SH-SY5Y (cell line): ENCODE results near the gene ITGBL1.

Source experiments
- GATA2 ChIP-seq: IDR thresholded peaks from 2 replicates; pipeline ENCODE4 v1.6.1; 2011; ENCODE audit warnings: mild to moderate bottlenecking, low read depth, low read length
- GATA3 ChIP-seq: IDR thresholded peaks from 2 replicates; pipeline ENCODE4 v1.6.1; 2011; ENCODE audit warnings: low read depth, mild to moderate bottlenecking, low read length, moderate library complexity

ITGBL1 gene

DNA sequence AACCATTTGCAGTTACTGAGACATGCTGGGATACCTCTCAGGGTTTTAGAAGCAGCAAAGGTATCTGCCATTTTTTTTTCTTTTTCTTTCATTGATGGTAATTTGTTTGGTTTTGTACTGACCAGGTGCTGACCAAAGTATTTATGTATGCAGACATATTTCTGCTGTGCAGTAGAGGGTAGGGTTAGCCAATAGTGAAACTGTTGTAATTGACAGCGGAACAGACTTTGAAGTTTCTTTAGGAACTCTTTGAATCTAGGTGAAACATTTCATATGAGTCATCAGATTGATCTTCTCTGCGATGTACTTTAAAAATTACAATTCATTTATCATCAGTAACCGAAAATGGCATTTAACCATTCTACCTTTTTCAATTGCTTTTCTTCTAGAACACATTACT lies 63.0 kb downstream of the ITGBL1 start:
- TF ChIP-seq GATA3 (no peak), GATA2 (no peak)

DNA sequence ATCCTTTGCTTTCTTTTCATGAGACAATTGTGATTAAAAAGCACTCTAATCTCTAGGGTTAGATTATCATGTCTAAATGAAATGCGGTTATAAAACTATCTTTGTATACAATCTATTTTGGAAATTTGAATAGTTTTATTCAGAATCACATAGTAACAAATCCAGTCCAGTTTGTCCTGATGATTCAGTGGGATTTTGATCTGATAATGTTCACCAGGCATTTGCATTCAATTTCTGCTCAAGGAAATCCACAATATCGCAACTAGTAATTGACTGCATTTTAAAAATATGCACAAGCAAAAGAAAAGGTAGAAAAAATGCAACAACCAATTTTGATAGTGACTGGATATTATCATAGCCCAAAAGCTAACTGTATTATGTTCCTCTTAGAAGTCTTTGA lies 63.8 kb downstream of the ITGBL1 start:
- TF ChIP-seq GATA3 (no peak), GATA2 (no peak)

DNA sequence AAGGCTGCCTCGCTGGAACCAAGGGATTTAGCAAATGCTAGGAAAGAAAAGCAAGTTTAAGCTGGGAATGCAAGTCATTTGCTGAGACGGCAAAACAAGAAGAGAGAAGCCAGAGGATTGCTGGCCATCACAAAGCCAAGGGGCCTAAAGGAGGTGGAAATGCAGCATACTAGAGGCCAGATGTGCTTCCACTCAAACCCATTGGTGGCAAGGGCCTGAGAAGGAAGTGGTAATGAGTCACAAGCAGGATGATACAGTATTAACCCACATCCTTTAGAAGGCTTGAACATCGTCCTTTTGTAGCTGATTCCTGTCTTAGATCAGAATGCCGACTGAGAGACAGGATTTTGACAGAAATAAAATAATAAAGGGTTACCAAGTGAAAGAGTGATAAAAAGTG lies 68.2 kb downstream of the ITGBL1 start:
- TF ChIP-seq GATA2, result no peak
- TF ChIP-seq GATA3, result no peak

DNA sequence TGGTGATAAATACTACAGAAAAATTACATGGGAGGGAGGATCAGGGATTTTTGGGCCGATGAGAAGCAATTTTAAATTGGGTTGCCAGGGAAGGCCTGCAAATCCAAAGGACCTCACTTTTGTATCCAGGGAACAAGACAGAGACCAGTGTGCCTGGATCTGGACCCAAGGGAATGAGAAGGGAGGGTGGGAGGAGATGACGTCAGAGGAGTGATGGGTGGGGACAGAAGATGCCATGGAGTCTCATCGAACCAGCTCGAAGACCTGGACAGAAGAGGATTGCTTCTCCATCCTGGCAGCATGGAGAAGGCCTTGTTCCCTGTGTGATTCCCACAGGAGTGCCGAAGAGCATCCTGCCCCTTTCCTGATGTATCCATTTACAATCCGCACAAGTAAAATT lies 68.9 kb downstream of the ITGBL1 start:
- no peak for TF ChIP-seq GATA2
- TF ChIP-seq GATA3, result no peak

DNA sequence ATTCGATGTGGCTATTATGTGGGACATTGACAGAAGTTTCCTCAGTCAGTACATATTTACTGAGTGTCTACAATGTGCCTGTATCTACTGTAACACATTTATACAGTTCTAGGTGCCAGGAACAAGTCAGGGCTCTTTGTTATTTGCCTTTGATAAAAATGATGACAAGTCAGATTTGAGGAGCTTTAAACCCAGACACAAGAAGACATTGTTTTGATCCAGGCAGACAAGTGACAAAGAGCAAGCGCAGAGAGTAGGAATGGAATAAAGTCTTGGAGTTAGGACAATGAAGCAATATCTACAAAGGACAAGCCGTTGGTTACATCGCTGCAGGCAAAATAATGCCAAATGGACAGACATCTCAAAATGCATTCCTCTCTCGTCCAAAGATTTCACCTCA lies 70.1 kb downstream of the ITGBL1 start:
- TF ChIP-seq GATA2 (no peak), GATA3 (no peak)

DNA sequence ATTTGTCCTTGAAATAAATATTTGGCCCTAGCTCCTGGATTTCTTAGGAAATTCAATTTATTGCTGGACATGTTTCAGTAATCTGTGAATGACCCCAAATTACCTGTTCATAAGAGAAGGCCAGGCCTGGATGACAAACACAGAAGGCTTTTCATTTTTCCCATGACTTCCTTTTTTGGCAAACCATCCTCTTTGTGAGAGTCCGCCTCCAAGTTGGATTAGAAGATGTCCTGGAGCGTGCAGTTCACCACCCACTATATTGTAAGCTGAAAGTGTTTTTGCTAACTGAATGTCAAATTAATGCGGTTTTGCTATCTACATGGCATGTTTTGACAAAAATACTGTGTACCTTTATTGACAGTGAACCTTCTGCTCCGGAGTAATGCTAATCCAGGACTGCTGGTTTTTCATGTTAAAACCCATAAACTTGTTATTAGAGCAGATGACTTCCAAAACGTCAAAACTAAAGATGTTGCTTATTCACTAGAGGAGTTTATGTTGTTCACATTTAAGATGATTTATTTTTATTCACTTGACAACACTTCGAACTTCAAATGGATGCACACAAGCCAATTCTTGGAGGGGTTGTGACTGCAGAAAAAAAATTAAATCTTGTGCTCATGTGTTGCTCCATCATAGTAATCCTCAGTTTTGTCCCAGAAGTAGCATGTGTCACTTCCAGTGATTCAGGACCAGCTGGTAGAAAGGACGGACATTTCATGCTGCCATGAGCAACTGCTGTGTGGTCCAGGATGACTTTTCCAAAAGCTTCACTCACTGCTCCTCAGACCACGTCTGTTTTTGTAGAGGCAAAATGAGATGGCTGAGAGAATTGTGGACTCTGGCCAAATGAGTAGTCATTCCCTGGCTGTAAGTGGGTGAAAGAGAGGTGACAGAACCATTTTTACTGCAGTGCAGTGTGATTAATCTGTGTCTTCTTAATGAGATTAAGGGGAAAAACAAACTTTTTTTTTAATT lies 71.0 kb downstream of the ITGBL1 start:
- TF ChIP-seq GATA3, result no peak

DNA sequence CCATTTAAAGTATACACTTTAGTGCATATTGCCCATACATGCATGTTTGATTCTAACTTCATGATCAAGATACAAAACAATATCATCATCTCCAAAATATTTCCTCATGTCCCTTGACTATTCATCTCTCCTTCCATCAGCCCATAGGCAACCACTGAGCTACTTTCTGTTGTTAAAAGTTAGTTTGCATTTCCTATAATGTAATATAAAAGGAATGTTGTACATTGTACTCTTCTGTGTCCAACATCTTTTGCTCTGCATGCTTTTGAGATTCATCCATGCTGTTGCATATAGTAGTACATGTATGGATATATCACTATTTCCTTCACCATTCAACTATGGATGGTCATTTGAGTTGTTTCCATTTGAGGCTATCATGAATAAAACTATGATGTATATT lies 74.7 kb downstream of the ITGBL1 start:
- TF ChIP-seq GATA2, result no peak
- no peak for TF ChIP-seq GATA3

DNA sequence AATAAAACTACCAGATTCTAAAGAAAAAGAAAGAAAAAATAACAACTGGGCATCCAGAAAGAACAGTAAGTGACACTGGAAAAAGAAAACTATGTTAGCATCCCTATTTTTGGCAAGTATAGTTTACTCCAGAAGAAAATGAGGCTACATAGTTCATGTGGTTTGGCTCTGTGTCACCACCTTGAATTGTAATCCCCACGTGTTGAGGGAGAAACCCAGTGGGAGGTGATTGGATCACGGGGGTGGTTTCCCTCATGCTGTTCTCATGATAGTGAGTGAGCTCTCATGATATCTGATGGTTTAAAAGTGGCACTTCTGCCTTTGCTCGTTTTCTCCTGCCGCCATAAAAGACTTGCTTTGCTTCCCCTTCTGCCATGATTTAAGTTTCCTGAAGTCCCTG lies 76.9 kb downstream of the ITGBL1 start:
- TF ChIP-seq GATA2, result no peak

DNA sequence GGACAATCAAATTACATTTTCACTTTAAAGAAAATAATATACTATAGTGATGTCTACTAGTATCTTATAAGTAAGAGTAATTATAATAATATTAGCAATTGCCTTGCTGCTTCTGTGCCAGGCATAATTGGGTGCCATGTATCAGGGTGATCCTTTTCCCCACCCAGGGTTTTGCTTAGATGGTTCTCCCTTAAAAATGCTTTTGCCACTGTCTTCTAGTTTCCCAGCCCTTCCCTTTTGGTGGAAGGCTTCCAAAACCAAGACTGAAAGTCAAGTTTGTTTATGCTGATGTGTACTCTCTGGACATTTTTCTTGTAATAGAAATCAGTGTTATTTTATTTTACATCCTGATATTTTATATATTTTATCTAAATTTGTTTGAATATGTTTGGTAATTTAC lies 77.8 kb downstream of the ITGBL1 start:
- TF ChIP-seq GATA2, result no peak
- no peak for TF ChIP-seq GATA3

DNA sequence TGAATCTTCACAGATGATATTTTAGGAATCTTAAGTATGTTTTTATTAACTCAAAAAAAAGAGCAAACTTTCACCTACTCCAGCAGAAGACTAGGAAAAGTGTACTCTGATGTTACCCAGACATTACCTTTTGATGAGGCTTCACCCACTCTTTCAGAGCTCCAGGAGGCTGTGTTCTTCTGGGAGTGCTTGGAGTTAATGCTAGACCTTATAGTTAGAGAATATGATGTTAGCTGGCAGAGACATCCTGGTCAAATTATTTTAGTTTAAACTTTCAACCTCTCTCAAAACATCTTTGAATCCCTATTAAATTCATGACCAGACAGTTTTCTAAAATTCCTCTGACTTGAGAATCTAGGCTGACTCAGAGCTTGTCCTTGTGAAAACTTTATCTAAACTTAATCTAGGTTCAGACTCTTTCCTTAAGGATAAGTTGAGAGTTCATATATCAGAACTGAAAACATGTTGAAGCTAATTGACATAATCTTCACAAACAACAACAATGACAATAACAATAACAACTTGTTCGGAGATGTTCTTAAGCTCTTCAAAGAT lies 82.8 kb downstream of the ITGBL1 start:
- no peak for TF ChIP-seq GATA2
- TF ChIP-seq GATA3, result no peak

DNA sequence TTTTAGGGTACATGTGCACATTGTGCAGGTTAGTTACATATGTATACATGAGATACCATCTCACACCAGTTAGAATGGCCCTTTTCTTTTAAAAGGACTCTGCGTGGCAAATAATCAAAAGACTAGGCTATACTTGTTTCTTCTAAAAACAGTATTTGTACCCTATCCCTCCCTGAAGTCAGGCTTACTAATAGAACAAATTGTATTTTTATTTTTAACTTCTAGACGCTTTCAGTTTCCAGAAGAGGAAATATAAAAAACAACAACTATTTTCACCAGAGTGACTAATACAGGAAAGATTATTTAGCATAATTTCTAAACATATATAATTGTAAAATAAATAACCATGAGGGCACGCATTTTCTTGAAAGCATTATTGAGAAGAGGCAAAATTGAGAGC lies 83.6 kb downstream of the ITGBL1 start:
- TF ChIP-seq GATA2 (no peak), GATA3 (no peak)

DNA sequence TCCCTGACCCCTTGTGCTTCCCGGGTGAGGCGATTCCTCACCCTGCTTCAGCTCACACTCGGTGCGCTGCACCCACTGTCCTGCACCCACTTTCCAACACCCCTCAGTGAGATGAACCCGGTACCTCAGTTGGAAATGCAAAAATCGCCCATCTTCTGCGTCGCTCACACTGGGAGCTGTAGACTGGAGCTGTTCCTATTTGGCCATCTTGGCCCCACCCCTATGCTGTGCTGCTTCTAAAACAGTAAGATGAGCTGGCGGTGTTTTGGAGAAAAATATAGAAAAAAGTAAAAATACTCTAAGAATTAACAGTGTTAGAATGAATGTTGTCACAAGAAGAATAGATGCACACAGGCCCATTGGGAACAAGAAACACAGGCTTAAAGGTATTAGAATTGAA lies 92.5 kb downstream of the ITGBL1 start:
- TF ChIP-seq GATA2 (no peak), GATA3 (no peak)

DNA sequence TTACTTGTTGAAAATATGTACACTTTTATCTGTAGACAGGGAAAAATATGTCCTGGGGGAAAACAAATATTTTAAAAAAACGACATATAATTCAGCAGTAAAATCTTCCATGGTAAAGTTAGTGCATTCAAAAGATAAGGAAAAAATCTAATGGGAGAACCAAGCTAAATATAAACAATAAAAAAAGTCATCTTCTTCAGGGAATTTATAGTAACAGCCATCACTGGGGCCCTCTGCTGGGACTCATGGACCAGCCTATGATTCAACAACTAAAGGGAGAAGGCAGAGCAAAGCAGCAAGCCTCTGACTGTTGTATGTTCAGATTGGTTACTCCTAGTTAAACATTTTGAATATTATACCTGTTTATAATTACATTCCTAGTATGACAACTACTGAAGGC lies 93.0 kb downstream of the ITGBL1 start:
- no peak for TF ChIP-seq GATA2
- TF ChIP-seq GATA3, result no peak

DNA sequence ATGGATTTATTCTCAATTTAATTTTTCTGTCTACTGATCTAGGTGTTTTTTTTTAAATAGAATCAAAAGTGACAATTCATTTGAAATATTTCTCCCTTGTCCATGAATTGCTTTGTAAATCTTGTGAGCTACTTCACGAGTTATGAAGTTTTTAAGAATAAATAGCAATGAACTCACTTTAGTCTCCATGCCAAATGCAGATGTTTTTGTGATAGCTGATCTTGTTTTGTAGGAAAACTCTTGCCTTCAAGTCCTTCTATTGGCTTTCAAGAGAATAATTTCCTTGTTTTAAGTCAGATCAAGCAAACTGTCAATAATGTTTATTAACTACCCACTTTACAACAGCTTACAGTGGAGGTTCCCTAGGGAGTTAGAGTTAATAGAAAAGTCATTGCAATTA lies 99.8 kb downstream of the ITGBL1 start:
- TF ChIP-seq GATA3 (no peak), GATA2 (no peak)

DNA sequence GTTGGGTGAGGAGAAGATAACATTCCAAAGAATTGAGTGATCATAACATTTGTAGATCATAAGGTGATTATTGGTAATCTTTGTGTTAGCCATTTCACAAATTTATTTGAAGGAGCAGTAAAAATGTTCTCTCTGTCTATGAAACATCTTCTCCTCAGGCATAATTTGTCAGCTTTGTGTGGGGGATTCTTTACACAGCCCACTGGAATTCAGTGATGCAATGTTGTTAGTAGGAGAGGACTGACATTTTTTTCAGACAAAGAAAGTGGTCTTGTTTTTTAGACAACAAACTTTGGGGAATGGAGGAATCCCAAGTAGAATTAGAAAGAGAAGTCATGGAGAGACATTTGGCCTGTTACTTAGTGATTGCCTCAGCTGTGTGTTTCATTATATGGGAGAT lies 100.3 kb downstream of the ITGBL1 start:
- TF ChIP-seq GATA3 (no peak), GATA2 (no peak)
